OCI-LY3 (cell line): ENCODE measurements around the gene LHX1.

Experiments
- EZH2phosphoT487 ChIP-seq: fragments of 200-600 bp; shearing (Covaris generic); IDR thresholded peaks from 2 replicates; pipeline ENCODE4 v1.6.1; 2018; ENCODE audit warnings: antibody characterized with exemption, mixed run types, low read depth
- TF ChIP-seq, protein P1 (sequence below): fragments of 200-600, 300-600 bp; sonication (generic); IDR thresholded peaks from 2 replicates; pipeline ENCODE4 v1.5.1; 2014; ENCODE audit warnings: antibody characterized with exemption, low read length, low read depth

DNA sequence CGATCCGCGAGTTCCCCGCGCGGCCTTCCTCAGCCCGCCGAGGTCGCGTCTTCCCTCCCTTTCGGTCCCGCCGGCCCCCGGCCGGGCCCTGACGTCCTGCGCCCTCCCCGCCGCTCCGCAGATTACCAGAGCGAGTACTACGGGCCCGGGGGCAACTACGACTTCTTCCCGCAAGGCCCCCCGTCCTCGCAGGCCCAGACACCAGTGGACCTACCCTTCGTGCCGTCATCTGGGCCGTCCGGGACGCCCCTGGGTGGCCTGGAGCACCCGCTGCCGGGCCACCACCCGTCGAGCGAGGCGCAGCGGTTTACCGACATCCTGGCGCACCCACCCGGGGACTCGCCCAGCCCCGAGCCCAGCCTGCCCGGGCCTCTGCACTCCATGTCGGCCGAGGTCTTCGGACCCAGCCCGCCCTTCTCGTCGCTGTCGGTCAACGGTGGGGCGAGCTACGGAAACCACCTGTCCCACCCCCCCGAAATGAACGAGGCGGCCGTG lies 5.4 kb downstream of the LHX1 start:
- TF ChIP-seq, protein P1, sequence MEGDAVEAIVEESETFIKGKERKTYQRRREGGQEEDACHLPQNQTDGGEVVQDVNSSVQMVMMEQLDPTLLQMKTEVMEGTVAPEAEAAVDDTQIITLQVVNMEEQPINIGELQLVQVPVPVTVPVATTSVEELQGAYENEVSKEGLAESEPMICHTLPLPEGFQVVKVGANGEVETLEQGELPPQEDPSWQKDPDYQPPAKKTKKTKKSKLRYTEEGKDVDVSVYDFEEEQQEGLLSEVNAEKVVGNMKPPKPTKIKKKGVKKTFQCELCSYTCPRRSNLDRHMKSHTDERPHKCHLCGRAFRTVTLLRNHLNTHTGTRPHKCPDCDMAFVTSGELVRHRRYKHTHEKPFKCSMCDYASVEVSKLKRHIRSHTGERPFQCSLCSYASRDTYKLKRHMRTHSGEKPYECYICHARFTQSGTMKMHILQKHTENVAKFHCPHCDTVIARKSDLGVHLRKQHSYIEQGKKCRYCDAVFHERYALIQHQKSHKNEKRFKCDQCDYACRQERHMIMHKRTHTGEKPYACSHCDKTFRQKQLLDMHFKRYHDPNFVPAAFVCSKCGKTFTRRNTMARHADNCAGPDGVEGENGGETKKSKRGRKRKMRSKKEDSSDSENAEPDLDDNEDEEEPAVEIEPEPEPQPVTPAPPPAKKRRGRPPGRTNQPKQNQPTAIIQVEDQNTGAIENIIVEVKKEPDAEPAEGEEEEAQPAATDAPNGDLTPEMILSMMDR = no peak
- no peak for TF ChIP-seq EZH2phosphoT487
